GM21423 (cell line): ENCODE data around the gene WWOX.

Source experiments
- ATAC-seq: cut with Tn5 transposase; IDR thresholded peaks from one replicate; pipeline ENCODE4 v1.9.1; 2021; ENCODE audit warnings: mild to moderate bottlenecking, moderate library complexity; ENCODE audit not compliant: unreplicated experiment

WWOX gene

GRCh38 chr16:79097771-79098170 lies 998.3 kb downstream of the WWOX start:
- ATAC-seq: no peak

DNA sequence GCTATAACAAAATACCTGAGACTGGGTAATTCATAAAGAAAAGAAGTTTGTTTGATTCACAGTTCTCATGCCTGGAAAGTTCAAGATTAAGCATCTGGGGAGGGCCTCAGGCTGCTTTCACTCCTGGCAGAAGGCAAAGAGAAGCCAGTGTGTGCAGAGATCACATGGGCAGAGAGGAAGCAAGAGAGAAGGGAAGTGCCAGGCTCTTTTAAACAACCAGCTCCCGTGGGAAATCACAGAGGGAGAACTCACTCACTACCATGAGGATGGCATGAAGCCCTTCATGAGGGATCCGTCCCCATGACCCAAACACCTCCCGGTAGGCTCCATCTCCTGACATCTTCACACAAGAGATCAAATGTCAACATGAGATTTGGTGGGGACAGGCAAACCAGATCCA lies 999.5 kb downstream of the WWOX start:
- ATAC-seq: no peak

DNA sequence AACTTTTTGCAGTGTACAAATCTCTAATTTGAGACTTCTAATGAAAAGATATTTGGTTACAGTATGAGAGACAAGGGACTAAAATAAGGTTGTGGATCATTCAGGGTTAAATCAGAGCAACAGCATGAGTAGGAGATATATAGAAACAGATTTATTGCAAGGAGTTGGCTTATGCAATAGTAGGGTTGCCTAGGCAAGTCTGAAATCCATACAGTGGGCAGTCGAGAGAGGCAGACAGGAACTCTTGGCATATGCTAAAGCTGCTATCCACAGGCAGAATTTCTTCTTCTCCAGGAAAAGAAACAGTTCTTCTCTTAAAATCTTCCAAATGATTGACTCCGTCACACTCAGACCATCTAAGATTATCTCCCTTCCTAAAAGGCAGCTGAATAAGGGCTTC lies 1000.3 kb downstream of the WWOX start:
- ATAC-seq: no peak

GRCh38 chr16:79100447-79100846 lies 1001.0 kb downstream of the WWOX start:
- no peak for ATAC-seq

- ATAC-seq: no peak
Observed at GRCh38 chr16:79101491-79101890, 1002.0 kb downstream of the WWOX start.

- no peak for ATAC-seq
Observed at GRCh38 chr16:79104567-79104966, 1005.1 kb downstream of the WWOX start.

- no peak for ATAC-seq
Observed at GRCh38 chr16:79107301-79107700, 1007.8 kb downstream of the WWOX start.

- ATAC-seq: no peak
Observed at GRCh38 chr16:79109771-79110170, 1010.3 kb downstream of the WWOX start.

GRCh38 chr16:79110242-79110641 lies 1010.8 kb downstream of the WWOX start:
- no peak for ATAC-seq

DNA sequence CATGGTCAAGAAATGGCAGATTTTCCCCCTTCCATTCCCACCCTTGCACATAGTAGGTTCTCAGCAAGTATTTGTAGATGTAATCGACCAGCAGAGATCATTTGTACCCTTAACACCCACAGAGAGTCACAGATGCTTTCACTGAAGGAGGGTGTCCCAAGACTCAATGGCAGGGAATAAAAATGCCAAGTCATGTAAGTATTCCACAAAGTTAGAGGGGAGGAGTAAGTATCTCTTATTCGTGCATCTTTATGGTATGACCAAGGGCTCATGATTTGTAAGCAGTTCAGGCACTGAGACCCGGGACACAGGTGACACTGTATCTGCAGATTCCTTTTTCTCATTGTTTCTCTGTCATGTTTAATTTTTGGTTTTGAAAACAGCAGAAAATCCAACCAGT lies 1011.5 kb downstream of the WWOX start:
- ATAC-seq: no peak

DNA sequence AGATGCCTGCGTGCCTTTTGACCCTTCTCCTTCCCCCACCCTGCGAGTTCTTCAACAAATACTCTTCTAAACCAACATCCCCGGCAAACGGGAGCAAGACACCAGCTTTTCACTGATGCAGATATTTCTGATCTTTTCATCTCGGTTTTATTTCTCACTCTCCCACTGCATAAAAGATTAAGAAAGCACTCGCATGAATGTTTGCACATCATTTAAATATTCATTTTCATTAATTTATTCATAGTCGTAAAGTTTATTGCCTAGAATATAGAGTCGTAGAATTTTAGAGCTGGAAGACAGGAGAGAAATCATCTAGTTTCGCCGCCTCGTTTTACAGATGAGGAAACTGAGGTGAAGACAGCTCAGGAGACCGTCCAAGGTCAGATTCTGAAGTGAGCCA lies 1013.0 kb downstream of the WWOX start:
- no peak for ATAC-seq

DNA sequence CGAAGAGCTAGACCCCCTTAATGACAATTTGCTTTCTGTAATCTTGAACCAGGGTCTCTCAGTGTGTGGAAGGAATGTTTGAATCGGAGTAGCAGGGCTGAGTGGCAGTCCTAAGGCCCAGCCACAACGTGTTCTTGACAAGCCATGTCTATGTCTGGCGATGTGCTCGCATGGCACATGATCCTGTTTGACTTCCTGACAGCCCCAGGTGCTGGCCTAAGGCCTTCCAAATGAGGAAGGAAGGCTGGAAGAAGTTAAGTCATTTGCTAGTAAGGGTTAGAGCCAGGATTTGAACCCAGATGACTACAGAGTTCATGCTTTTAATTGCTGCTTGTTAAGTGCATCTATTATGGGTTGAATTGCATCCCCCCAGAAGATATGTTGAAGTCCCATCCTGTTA lies 1014.4 kb downstream of the WWOX start:
- ATAC-seq: no peak

DNA sequence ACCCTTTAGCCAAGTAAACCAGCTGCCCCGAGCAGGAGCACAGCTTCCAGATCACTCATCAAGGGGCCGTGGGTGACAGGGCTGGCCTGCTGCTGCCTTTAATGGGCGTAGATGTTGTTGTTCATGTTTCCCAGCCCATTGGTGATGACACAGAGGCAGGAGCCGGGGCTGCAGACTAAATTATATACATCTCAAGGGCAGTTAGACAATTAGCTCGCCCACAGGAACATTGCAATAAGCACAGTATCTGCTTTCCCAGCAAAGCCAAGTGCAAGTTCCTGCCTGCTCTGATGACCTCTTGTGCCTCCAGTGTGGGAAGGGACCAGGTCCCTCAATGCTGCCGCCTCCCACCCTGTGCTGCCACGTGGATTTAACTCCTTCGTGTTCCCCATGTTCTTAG lies 1015.3 kb downstream of the WWOX start:
- ATAC-seq: no peak

GRCh38 chr16:79121906-79122305 lies 1022.5 kb downstream of the WWOX start:
- no peak for ATAC-seq

DNA sequence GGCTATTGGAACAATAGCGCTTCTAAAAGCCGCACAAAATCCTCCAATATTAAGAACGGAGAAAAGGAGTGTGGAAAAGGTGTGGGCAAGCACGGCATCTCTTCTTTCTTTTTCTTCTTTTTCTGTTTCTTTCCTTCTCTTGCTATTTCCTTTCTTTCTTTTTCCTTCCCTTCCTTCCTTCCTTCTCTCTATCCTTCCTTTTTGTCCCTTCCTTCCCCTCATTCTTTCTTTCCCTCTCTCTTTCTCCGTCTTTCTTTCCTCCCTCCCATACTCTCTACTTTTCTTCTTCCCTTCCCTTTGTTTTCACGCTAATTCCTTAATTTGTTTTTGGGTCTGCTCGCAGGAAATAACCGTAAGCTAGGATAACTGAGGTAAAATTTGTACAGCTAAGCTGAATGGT lies 1022.9 kb downstream of the WWOX start:
- ATAC-seq: no peak

DNA sequence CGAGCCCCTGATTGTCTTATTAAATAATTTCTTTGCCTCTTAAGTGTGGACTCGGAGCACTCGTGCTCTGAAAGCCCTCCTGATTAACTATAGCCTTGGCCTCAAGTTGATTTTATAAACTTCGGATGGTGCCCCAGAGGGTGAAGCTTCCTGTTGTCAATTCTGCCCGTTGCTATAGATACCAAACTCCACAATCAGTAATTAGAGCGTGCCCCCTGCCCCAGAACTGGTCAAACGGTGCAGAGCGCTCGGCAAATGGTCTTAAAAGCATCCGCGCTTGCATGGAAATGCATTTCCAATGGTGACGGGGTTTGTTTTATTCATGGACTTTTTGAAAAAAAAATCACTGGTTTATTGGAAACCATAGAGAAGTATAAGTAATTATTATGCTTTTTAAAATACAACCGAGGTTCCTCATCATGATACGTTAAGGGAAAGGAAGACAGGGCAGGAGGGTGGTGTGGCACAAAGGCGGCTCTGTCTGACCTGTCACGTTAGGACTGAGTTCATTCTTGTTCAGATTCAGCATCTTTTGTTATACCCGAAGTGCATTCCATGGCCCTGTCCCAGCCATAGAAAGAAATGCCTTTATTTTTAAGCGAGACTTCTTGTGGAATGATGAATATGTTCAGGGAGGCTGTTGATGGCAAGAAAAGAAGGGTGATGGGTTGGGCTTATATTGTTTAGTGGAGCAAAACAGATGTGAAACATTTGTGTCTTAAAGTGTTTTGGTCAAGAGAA lies 1024.7 kb downstream of the WWOX start:
- no peak for ATAC-seq

- no peak for ATAC-seq
Observed at GRCh38 chr16:79127766-79128165, 1028.3 kb downstream of the WWOX start.

DNA sequence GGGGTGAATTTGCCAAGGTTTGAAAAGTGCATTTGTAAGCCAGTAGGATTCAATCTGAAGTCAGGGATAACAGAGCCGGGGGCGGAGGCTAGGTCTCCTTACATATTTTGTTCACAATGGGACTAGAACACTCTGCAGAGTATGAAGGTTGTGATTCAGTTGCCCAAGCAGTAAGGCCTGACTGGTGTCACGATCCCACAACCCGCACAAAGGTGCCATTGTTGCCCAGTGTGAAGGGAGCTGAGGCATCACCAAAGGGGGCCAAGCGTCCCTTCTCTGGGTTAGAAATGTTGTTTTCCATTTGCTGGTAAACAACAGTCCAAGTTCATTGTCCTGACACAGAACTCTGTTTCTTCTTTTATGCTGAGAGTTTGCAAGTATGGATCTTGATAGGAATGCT lies 1029.3 kb downstream of the WWOX start:
- ATAC-seq: no peak

DNA sequence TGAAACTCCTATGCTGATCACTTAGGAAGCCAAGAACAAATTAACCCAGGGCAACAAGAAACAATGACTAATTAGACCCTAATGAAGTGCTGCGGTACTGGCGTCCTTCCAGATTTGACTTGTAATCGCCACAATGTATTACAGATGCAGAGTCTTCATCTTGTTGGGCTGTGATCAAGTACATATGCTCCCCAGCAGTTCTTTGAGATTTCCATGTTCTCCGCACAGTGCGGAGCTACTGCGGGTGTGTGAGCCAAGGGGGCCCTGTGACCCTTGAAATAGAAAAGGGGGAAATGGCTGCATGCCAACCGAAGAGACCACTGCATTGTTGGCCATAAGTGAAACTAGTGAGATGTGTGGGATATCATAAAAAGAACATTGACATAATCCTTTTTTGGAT lies 1031.2 kb downstream of the WWOX start:
- no peak for ATAC-seq

DNA sequence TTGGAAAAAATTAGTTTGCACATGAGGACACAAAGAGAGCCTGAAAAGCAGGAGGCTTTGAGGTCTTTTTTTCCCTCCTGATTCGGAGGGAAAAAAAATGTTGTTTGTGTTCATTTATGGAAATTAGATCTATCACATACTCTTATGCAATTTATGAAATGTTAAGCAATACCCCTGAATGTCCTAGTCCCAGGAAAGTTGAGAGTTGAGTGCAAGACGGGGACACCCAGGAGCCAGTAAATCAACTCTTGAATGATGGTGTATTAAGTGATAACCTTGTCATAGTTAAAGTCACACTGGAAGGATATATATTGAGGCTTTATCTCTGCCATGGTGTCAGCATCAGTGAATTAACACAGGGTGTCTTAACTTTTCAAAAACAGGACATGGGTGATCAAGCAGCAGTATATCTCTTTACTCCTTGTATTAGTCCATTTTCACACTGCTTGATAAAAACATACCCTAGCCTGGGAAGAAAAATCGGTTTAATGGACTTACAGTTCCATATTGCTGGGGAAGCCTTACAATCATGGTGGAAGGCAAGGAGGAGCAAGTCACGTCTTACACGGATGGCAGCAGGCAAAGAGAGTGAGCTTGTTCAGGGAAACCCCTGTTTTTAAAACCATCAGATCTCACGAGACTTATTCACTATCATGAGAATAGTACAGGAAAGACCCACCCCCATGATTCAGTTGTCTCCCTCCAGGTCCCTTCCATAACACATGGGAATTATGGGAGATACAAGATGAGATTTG lies 1032.0 kb downstream of the WWOX start:
- no peak for ATAC-seq

DNA sequence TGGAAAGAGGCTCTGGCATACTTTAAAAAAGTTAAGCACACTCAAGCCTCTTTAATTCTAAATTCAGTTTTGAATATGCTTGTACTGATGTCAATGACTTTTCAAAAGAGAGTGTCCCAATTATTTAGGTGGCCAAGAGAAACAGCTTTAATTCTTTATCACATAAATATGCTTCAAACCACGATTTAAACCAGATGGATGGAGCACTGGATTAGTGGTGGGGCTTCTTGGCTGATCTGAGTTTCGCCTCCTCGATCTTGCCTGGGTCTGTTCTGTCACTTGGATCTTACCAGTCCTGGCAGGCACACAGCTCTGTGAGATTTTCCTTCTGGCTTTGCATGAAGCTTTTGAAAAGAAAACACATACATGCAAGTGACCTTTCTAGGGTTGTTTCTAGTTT lies 1033.2 kb downstream of the WWOX start:
- no peak for ATAC-seq

- no peak for ATAC-seq
Observed at GRCh38 chr16:79134300-79134699, 1034.8 kb downstream of the WWOX start.

GRCh38 chr16:79136955-79137354 lies 1037.5 kb downstream of the WWOX start:
- no peak for ATAC-seq
